Epithelial cell of esophagus (primary cell): ENCODE measurements around the gene NAT9.

Experiments used
- DNase-seq: peaks from one replicate; pipeline ENCODE4 v3.0.0; 2010; ENCODE audit warnings: low read depth
- H3K4me3 ChIP-seq: 2 replicates; pipeline ENCODE4 v1.5.1; 2011; ENCODE audit warnings: mild to moderate bottlenecking, low read length, control low read depth
- TF ChIP-seq, protein P1 (sequence below): IDR thresholded peaks from 2 replicates; pipeline ENCODE4 v1.5.1; 2011; ENCODE audit warnings: low read depth, mild to moderate bottlenecking, low read length, control low read depth, inconsistent platforms; ENCODE audit not compliant: insufficient read depth; ENCODE audit errors: missing control alignments

NAT9 gene

DNA sequence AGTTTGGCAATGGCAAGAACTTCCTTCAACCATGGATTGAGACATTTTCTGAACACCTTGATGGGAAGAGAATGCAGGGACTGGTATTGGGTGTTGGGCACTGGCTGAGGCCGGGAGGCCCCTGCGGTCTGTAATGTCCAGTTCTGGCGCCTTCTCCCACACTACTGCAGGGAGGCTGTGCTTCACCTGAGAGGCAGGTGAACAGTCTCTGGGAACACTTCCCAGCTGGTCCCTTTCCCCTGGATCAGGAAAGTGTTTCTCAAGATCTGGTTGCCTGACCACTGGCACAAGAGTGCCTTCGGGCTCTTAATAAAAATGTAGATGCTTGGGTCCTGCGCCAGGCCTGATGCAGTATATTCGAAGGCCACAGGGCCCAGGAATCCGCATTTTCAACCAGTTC lies 28.5 kb upstream of the NAT9 start:
- TF ChIP-seq, protein P1, sequence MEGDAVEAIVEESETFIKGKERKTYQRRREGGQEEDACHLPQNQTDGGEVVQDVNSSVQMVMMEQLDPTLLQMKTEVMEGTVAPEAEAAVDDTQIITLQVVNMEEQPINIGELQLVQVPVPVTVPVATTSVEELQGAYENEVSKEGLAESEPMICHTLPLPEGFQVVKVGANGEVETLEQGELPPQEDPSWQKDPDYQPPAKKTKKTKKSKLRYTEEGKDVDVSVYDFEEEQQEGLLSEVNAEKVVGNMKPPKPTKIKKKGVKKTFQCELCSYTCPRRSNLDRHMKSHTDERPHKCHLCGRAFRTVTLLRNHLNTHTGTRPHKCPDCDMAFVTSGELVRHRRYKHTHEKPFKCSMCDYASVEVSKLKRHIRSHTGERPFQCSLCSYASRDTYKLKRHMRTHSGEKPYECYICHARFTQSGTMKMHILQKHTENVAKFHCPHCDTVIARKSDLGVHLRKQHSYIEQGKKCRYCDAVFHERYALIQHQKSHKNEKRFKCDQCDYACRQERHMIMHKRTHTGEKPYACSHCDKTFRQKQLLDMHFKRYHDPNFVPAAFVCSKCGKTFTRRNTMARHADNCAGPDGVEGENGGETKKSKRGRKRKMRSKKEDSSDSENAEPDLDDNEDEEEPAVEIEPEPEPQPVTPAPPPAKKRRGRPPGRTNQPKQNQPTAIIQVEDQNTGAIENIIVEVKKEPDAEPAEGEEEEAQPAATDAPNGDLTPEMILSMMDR, result no peak
- DNase-seq, result no peak
- H3K4me3 ChIP-seq, result no peak overlapping the region

DNA sequence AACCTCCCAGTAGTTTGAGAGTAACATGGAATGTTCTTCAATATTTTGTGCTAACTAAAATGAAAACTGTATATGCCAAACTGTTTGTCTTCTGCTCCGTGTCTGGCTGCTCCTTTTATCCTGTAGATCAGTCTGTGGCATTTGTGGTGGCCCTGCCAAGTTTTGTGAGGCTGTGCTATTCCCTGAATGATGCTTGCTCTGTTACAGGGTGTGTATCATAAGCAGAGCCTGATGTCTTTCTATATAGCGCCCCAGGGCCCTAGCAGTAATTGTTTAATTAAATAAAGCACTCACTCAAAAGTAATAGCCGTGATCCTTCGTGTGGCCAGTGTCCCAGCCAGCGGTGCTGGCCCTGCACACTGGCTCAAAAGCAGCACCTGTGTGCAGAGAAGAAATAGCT lies 27.8 kb upstream of the NAT9 start:
- TF ChIP-seq, protein P1, result no peak
- no peak for DNase-seq
- H3K4me3 ChIP-seq, result no peak overlapping the region

DNA sequence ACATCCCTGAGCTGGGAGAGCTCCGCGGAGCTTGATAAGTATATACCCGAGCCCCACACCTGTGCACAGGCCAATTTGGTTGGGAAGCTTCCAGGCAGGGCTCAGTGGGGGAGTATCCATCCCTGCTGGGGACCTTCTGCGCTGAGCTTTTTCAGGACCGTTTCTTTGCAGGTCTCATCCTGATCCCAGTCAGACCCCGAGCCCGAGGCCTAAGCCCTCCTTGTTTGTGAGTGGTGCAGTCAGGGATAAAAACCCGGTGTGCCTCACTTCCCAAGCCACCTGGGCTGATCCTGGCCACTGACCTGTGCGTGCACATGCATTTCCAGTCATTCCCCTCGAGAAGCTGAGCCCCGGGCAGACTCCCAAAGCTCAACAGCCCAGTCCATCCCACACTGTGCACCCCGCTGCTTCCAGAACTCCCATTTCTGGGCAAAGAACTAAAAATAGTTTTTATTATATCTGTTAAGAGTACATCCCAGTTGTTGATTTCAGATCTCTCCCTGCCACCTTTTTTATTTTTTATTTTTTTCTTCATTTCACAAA lies 27.3 kb upstream of the NAT9 start:
- no peak for DNase-seq
- no peak overlapping the region for H3K4me3 ChIP-seq
- TF ChIP-seq, protein P1, result no peak

DNA sequence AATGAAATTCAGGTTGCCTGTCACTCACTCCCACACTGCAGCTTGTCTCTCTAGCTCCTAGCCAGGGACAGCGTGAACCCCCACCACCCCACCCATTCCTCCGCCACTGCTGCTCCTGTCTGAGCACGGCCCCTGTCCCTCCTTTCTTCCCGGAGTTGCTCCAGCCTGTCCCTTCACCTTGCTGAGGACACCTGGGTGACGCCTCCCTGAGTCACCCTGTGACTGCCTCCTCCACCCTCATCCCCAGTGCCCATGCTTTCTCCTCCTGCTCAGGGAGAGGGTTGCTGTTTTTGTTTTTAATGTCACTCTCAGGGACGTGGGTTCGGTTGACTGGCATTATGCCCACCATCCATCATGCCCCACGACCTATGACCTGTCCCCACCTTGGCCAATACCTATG lies 25.8 kb upstream of the NAT9 start:
- TF ChIP-seq, protein P1, result no peak
- H3K4me3 ChIP-seq, result no peak overlapping the region
- peak; percentile 63 for DNase-seq

DNA sequence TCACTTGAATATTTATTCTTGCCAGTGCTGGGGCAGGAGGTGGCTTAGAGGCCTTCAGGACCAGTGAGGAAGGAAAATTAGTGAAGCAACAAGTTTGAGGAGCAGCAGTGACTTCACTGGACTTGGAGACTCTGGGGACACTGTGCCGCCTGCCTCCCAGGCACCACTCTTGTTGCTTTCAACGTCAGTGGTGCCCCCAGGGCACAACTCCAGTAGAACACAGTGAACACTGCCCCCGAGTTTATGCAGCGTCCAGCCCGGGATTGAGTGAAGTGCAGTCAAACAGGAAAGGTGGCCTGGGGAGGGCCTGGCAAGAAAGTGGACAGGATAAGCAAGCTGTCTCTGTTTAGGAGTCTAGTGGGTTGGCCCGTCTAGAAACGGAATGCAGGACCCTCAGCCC lies 24.4 kb upstream of the NAT9 start:
- TF ChIP-seq, protein P1, result no peak
- no peak overlapping the region for H3K4me3 ChIP-seq
- no peak for DNase-seq

DNA sequence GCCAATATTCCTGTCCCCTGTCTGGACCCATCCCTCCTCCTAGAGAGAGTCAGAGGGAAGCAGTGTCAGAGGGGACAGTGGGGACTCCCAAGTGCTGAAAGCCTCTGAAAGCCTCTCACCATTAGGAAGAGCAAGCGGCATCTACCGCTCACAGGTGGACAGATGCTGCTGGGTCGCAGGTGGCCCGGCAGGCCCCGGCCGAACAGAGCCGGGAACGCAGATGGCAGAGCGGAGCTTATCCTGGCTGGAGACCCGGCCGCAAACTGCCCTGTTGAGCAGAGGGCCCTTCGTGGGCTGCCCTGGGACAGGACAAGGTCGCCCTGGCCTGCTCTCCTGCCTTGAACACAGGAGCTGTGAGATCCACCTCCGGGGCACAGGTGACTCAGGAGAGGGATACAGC lies 23.0 kb upstream of the NAT9 start:
- no peak for DNase-seq
- TF ChIP-seq, protein P1, result no peak
- H3K4me3 ChIP-seq, result no peak overlapping the region

DNA sequence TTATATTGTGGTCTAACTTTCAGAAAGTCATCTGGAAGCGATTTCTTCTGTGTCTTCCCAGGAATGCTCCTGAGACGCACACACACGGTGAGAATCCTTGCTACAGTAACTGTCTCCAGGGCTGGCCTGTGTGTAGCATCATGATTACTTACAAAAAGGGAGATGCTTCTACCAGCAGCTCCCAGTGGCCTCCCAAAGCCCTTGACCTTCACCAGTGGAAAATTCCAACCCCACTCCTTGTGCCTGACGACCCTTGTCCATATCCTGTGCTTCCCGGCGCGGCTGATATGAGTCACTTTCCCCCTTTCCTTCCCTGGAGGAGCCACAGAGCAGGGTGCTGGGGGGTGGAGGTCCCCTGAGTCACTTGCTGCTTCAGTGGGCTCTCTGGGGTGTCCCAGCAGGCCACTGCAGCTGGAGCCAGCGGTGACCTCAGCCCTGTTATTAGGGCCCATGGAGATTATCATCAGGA lies 22.1 kb upstream of the NAT9 start:
- H3K4me3 ChIP-seq, result no peak overlapping the region
- TF ChIP-seq, protein P1, result no peak
- no peak for DNase-seq
